Uterus (tissue), 4 donors: ENCODE measurements around the gene NXN. TPM values are rescaled to one million over a fixed set of nuclear protein-coding genes. Genes with fewer than 3 reads are reported as not detected.

Source experiments
- DNase-seq, 2 donors: peaks; one replicate each; pipeline ENCODE4 v3.0.0-alpha.2; 2019 to 2020
- H3K27ac ChIP-seq, 2 donors: fragments of 200-600 bp; sonication (generic); 1 replicate in 1 of 2; 2 replicates in 1 of 2; pipeline ENCODE4 v1.5.1; 2016 to 2018
- H3K27me3 ChIP-seq, 2 donors: fragments of 200-600 bp; sonication (generic); one replicate each; pipeline ENCODE4 v1.5.1; 2018 to 2019; ENCODE audit warnings: control low read depth in 1 of 2
- H3K36me3 ChIP-seq, 2 donors: fragments of 200-600 bp; sonication (generic); one replicate each; pipeline ENCODE4 v1.5.1; 2019; ENCODE audit warnings: control low read depth in 1 of 2
- H3K4me1 ChIP-seq, 2 donors: fragments of 200-600 bp; sonication (generic); one replicate each; pipeline ENCODE4 v1.5.1; 2018 to 2019; ENCODE audit warnings: control low read depth in 1 of 2
- H3K4me3 ChIP-seq, 2 donors: fragments of 200-600 bp; sonication (generic); 1 replicate in 1 of 2; 2 replicates in 1 of 2; pipeline ENCODE4 v1.5.1; 2018 to 2019; ENCODE audit warnings: mild to moderate bottlenecking in 1 of 2
- H3K9me3 ChIP-seq, 2 donors: fragments of 200-600 bp; sonication (generic); one replicate each; pipeline ENCODE4 v1.5.1; 2019; ENCODE audit warnings: control low read depth in 1 of 2
- CTCF ChIP-seq, 4 experiments: fragments of 200-600 bp in 2 of 4; fragments of 450-650 bp in 2 of 4; sonication (generic) in 2 of 4; IDR thresholded peaks; one replicate each; pipeline ENCODE4 v1.5.1; 2016 to 2019; ENCODE audit warnings: antibody characterized with exemption in 4 of 4, mild to moderate bottlenecking in 2 of 4, moderate library complexity in 1 of 4
- POLR2A ChIP-seq, 2 donors: fragments of 450-650 bp; IDR thresholded peaks; one replicate each; pipeline ENCODE4 v1.6.1; 2016; ENCODE audit warnings: antibody characterized with exemption in 2 of 2, mild to moderate bottlenecking in 1 of 2, moderate library complexity in 1 of 2
- intact Hi-C: fragments of 100-400 bp; cut with DNase I; formaldehyde crosslinking; loops from one replicate; pipeline ENCODE4 v1.15.1; 2023; ENCODE audit warnings: low total_unique reads
- total RNA-seq, 4 donors: library from RNA; depleted of rRNA in 3 of 4; stranded (reverse); fragments of >200 nt in 3 of 4; gene quantifications; one replicate each; pipeline versions ENCODE4 v1.1.0 to v1.2.4, GENCODE V29; 2014 to 2023
- donor health status: DM: yes; HTN: yes; CAD: no.

The NXN gene
- total RNA-seq, 4 donors from 2014 or later: 6.5 to 99.0 (median 49.9) TPM

GRCh38 chr17:778096-778495, 201.5 kb downstream of the NXN start:
- Histone ChIP-seq H3K4me1 (no peaks in the 10 kb centered on the region), H3K27ac (no peak overlapping the region), H3K4me3 (no peak overlapping the region), H3K9me3 (no peaks in the 10 kb centered on the region), H3K27me3 (no peaks in the 10 kb centered on the region), H3K36me3 (no peaks in the 10 kb centered on the region)
- DNase-seq: no peak
- TF ChIP-seq POLR2A (IDR thresholded peaks at IDR 0.05) (no peak), CTCF (IDR thresholded peaks at IDR 0.05) (no peak)
- intact Hi-C loops: no loop called here

- Histone ChIP-seq H3K4me3 (no peak overlapping the region), H3K4me1 (no peaks in the 10 kb centered on the region), H3K27me3 (no peaks in the 10 kb centered on the region), H3K27ac (no peak overlapping the region), H3K36me3 (no peaks in the 10 kb centered on the region), H3K9me3 (no peaks in the 10 kb centered on the region)
- intact Hi-C loops: no loop called here
- DNase-seq: no peak
- no peak for TF ChIP-seq POLR2A (IDR thresholded peaks at IDR 0.05)
- TF ChIP-seq CTCF (IDR thresholded peaks at IDR 0.05): no peak
Observed at GRCh38 chr17:774313-774584, 205.3 kb downstream of the NXN start.

GRCh38 chr17:773467-774312, 205.9 kb downstream of the NXN start:
- DNase-seq: no peak

GRCh38 chr17:773016-773415, 206.6 kb downstream of the NXN start:
- intact Hi-C loops: no loop called here
- Histone ChIP-seq H3K4me3 (no peak overlapping the region), H3K27me3 (no peaks in the 10 kb centered on the region), H3K4me1 (no peaks in the 10 kb centered on the region), H3K36me3 (no peaks in the 10 kb centered on the region), H3K27ac (no peak overlapping the region), H3K9me3 (no peaks in the 10 kb centered on the region)
- TF ChIP-seq CTCF (IDR thresholded peaks at IDR 0.05) (no peak), POLR2A (IDR thresholded peaks at IDR 0.05) (no peak)
- DNase-seq: no peak

More at GRCh38 chr17:773467-774312, 205.9 kb downstream of the NXN start:
- Histone ChIP-seq H3K27me3 (no peaks in the 10 kb centered on the region), H3K36me3 (no peaks in the 10 kb centered on the region), H3K4me3 (no peak overlapping the region), H3K9me3 (no peaks in the 10 kb centered on the region), H3K27ac (no peak overlapping the region), H3K4me1 (no peaks in the 10 kb centered on the region)
- intact Hi-C loops: no loop called here
- no peak for TF ChIP-seq CTCF (IDR thresholded peaks at IDR 0.05)
- no peak for TF ChIP-seq POLR2A (IDR thresholded peaks at IDR 0.05)

- intact Hi-C loops: no loop called here
- H3K27ac ChIP-seq: no peak overlapping the region
- H3K4me1 ChIP-seq: no peaks in the 10 kb centered on the region
- H3K27me3 ChIP-seq: no peaks in the 10 kb centered on the region
- TF ChIP-seq POLR2A (IDR thresholded peaks at IDR 0.05) (no peak), CTCF (IDR thresholded peaks at IDR 0.05) (no peak)
- DNase-seq: no peak
- no peaks in the 10 kb centered on the region for H3K36me3 ChIP-seq
- H3K9me3 ChIP-seq: no peaks in the 10 kb centered on the region
- no peak overlapping the region for H3K4me3 ChIP-seq
Observed at GRCh38 chr17:767076-767475, 212.5 kb downstream of the NXN start.
